Neutrophil (primary cell): ENCODE results near the gene MEF2C.

ENCODE experiments used
- H3K27ac ChIP-seq: fragments of 200-600 bp; sonication (generic); 2 replicates; pipeline ENCODE4 v1.5.1; 2016; ENCODE audit warnings: mild to moderate bottlenecking, moderate library complexity
- H3K27me3 ChIP-seq: fragments of 200-600 bp; sonication (generic); 2 replicates; pipeline ENCODE4 v1.6.0; 2016; ENCODE audit warnings: mild to moderate bottlenecking
- H3K36me3 ChIP-seq: fragments of 200-600 bp; sonication (generic); 2 replicates; pipeline ENCODE4 v1.5.1; 2017
- H3K4me1 ChIP-seq, 2 experiments: fragments of 200-600 bp in 1 of 2; sonication (generic) in 1 of 2; 1 replicate in 1 of 2; 2 replicates in 1 of 2; pipeline versions ENCODE4 v1.5.1 to v1.6.1; 2013 to 2016; ENCODE audit warnings: low read depth in 1 of 2, low read length in 1 of 2, mild to moderate bottlenecking in 1 of 2, moderate library complexity in 1 of 2; ENCODE audit not compliant: control insufficient read depth in 1 of 2, insufficient read depth in 1 of 2
- H3K4me3 ChIP-seq, 2 experiments: fragments of 200-600 bp in 1 of 2; sonication (generic) in 1 of 2; 1 replicate in 1 of 2; 2 replicates in 1 of 2; pipeline ENCODE4 v1.5.1; 2013 to 2016; ENCODE audit warnings: low read depth in 1 of 2, low read length in 1 of 2, mild to moderate bottlenecking in 1 of 2, moderate library complexity in 1 of 2
- H3K9me3 ChIP-seq: fragments of 200-600 bp; sonication (generic); 2 replicates; pipeline ENCODE4 v1.5.1; 2016
- TF ChIP-seq, protein P1 (sequence below): fragments of 200-600 bp; sonication (generic); IDR thresholded peaks from 2 replicates; pipeline ENCODE4 v1.5.1; 2016; ENCODE audit warnings: antibody characterized with exemption

The MEF2C gene

DNA sequence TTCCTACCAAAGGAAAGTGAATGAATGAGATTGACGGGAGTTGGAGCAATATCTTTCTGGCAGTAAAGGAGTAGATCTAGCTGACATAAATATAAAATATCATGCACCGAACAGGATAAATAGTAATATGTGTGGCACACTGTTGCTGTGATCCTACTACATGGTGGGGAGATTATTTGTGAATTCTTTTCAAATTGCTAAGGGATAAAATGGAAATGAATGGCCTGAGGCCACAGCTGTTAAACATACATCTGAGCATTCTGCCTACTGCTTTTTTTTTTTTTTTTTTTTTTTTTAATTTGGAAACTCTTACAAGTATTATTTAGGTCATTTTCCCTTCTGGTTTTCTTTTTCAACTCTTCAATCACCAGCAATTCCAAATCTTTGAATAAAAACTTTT, 66.8 kb downstream of the MEF2C start:
- H3K4me1 ChIP-seq, result peaks cover 38 to 39% of the 10 kb centered on the region in 2 experiments
- H3K9me3 ChIP-seq, result no peaks in the 10 kb centered on the region
- H3K27ac ChIP-seq, result no peak overlapping the region
- TF ChIP-seq, protein P1, sequence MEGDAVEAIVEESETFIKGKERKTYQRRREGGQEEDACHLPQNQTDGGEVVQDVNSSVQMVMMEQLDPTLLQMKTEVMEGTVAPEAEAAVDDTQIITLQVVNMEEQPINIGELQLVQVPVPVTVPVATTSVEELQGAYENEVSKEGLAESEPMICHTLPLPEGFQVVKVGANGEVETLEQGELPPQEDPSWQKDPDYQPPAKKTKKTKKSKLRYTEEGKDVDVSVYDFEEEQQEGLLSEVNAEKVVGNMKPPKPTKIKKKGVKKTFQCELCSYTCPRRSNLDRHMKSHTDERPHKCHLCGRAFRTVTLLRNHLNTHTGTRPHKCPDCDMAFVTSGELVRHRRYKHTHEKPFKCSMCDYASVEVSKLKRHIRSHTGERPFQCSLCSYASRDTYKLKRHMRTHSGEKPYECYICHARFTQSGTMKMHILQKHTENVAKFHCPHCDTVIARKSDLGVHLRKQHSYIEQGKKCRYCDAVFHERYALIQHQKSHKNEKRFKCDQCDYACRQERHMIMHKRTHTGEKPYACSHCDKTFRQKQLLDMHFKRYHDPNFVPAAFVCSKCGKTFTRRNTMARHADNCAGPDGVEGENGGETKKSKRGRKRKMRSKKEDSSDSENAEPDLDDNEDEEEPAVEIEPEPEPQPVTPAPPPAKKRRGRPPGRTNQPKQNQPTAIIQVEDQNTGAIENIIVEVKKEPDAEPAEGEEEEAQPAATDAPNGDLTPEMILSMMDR, result no peak
- H3K36me3 ChIP-seq, result no peaks in the 10 kb centered on the region
- no peaks in the 10 kb centered on the region for H3K27me3 ChIP-seq
- H3K4me3 ChIP-seq, result no peak overlapping the region

DNA sequence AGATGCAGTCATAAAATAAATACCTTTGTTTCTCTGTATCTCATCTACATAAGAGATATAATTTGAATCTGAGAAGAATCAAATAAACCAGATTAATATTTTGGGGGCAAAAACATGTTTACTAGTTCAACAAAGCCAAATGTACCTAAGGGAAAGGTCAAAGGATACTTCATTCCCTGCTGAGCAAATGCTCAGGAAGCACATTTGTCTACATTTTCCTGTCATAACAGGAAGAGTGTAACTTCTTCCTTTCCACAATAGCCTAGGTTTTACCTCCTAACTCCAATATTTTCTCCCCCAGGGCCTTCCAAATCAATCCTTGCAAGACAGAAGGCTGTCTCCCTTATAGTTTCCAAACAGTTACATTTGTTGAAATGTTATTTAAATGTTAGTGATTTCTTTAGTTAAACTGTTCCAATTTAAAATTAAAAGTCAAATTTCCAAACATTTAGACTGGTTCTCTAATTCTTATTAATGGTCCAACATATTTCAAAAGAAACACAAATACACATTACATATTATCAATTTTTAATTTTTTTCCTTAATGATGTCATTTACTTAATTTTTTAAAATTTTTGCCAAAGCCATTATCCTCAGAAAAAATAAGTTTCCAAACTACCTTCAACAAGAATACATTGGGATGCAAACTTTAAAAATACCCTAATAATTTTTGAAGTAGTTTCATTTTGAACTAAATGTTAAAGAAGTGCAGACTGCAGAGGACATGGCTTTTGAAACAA, 67.8 kb downstream of the MEF2C start:
- Histone ChIP-seq H3K27ac (no peak overlapping the region), H3K4me1 (peaks cover 39 to 42% of the 10 kb centered on the region in 2 experiments), H3K27me3 (no peaks in the 10 kb centered on the region), H3K4me3 (no peak overlapping the region), H3K36me3 (no peaks in the 10 kb centered on the region), H3K9me3 (no peaks in the 10 kb centered on the region)
- TF ChIP-seq, protein P1, result no peak

DNA sequence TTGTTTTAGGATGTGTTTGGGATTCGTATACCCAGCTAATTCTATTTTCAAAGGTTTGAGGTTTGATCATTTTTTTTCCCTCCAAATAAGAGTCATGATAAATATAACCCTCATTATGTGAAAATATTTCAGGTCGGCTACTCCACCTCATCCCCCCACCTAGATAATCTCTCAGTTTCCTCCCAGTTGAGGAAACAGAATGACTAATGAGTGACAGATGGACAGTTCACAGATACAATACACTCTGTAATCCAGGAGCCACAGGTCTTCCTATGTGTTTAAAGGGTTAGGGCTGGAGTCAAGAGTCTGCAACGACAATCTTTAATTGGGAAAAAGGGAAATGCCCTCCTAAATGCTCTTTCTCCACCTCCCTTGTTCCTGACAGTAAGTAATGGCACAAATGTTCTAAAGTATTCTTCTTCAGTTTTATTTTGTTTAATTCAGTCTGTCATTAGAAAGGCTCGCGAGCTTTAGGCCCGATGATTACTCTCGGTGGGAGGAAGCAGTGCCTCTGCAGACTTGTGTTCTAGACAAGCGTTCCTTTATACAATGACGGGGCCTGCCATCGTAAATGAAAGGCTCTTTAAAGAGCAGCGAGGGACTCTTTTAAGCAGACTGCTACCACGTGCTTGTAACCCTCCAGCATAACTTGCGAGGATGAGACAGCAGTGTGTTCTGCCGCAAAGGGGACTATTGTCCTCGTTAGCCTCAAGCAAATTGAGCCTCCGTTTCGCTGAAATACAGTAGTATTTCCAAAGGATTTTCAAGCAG, 69.0 kb downstream of the MEF2C start:
- no peak overlapping the region for H3K4me3 ChIP-seq
- no peaks in the 10 kb centered on the region for H3K36me3 ChIP-seq
- H3K9me3 ChIP-seq, result no peaks in the 10 kb centered on the region
- peak overlapping the region; percentile 63 for H3K27ac ChIP-seq
- peaks cover 39 to 42% of the 10 kb centered on the region in 2 experiments for H3K4me1 ChIP-seq
- H3K27me3 ChIP-seq, result no peaks in the 10 kb centered on the region
- TF ChIP-seq, protein P1, result no peak

DNA sequence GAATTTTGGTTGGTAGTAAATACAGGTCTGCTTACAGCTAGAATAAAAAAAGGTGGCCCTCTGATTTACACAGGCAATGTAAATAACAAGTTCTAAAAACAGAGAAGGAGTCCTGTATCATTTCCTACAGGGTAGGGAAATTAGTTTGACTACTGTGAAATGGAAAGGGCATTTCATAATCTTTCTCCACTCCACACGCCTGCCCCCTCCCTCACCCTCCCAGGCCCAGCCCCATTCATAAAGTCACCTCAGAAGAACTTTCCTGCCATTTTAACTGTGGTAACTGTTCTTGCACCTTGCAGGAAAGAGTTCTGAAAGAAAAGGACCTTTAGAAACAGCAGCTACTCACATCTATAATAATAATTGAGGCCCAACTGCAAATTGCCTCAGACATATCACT, 69.7 kb downstream of the MEF2C start:
- Histone ChIP-seq H3K9me3 (no peaks in the 10 kb centered on the region), H3K4me3 (no peak overlapping the region), H3K27ac (peak overlapping the region; percentile 63), H3K4me1 (peaks cover 39 to 42% of the 10 kb centered on the region in 2 experiments), H3K36me3 (no peaks in the 10 kb centered on the region), H3K27me3 (no peaks in the 10 kb centered on the region)
- TF ChIP-seq, protein P1, result no peak

DNA sequence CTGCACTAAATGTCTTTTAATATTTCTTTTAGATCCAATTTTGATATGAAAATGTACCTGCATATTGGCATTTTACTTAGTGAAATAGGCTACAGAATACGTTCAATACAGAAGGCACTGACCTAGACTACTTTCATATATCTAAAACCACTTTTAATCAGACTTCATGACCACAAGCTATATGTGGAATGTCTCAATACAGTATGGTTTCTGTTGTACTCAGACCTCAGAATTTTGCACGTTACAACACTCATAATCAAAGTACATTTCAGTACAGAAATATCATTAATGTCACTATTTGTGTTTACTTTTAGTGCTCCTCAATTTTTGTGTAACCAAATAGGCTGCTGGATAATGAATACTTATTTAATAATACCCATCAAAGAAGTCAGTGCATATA, 74.8 kb downstream of the MEF2C start:
- Histone ChIP-seq H3K27ac (no peak overlapping the region), H3K4me3 (no peak overlapping the region), H3K9me3 (no peaks in the 10 kb centered on the region), H3K36me3 (no peaks in the 10 kb centered on the region), H3K27me3 (no peaks in the 10 kb centered on the region), H3K4me1 (peaks cover 21 to 23% of the 10 kb centered on the region in 2 experiments)
- TF ChIP-seq, protein P1, result no peak
